Muscle layer of duodenum (tissue), 2 donors: ENCODE results near the gene GRIK4.
"Not testable (repeated sequence)": the region's sequence is repeated elsewhere in the genome, so short reads cannot be mapped to it uniquely, and the experiment has no call there.

Experiments used
- H3K27ac ChIP-seq: one replicate; pipeline ENCODE4 v1.7.0; 2013; ENCODE audit warnings: mild to moderate bottlenecking, low read length
- H3K27me3 ChIP-seq: one replicate; pipeline ENCODE4 v1.7.0; 2013; ENCODE audit warnings: low read depth, mild to moderate bottlenecking, control low read depth, low read length
- H3K36me3 ChIP-seq, 2 donors: one replicate each; pipeline ENCODE4 v1.7.0; 2013; ENCODE audit warnings: low read length in 2 of 2, control low read depth in 1 of 2, mild to moderate bottlenecking in 1 of 2; ENCODE audit not compliant: insufficient read depth in 2 of 2, control insufficient read depth in 1 of 2
- H3K4me1 ChIP-seq, 2 donors: one replicate each; pipeline ENCODE4 v1.7.0; 2013; ENCODE audit warnings: low read length in 2 of 2, mild to moderate bottlenecking in 2 of 2, control low read depth in 1 of 2, moderate library complexity in 1 of 2; ENCODE audit not compliant: insufficient read depth in 2 of 2, control insufficient read depth in 1 of 2
- H3K4me3 ChIP-seq, 2 donors: one replicate each; pipeline ENCODE4 v1.7.0; 2013; ENCODE audit warnings: low read length in 2 of 2, low read depth in 1 of 2, mild to moderate bottlenecking in 1 of 2
- H3K9me3 ChIP-seq, 2 donors: one replicate each; pipeline ENCODE4 v1.7.0; 2013; ENCODE audit warnings: low read length in 2 of 2, control low read depth in 1 of 2, mild to moderate bottlenecking in 1 of 2; ENCODE audit not compliant: control insufficient read depth in 1 of 2
- donor health status: healthy.

Gene GRIK4

DNA sequence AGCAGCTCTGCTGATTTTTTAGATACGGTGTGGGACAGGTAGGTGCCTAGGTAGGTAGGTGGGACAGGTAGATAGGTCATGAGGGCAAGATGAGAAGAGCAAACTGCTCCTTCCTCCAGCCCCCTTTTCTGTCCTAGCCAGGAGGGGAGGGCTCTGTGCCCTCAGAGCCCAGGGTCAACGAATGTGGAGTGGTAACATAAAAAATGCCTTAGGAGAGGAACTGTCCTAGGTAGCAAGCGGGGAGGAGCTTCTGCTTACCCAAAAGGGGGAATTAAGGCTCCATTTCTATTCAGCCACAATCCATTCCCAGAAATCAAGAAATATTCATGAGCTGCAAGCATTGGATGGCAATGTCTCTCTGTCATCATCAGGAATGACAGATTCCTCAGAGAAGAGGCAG, 234.8 kb downstream of the GRIK4 start:
- H3K4me3 ChIP-seq: no peak overlapping the region
- peaks cover 0 to 4% of the 10 kb centered on the region in 2 donors for H3K4me1 ChIP-seq
- no peaks in the 10 kb centered on the region for H3K36me3 ChIP-seq
- H3K27me3 ChIP-seq: no peaks in the 10 kb centered on the region
- no peaks in the 10 kb centered on the region for H3K9me3 ChIP-seq
- H3K27ac ChIP-seq: no peak overlapping the region

DNA sequence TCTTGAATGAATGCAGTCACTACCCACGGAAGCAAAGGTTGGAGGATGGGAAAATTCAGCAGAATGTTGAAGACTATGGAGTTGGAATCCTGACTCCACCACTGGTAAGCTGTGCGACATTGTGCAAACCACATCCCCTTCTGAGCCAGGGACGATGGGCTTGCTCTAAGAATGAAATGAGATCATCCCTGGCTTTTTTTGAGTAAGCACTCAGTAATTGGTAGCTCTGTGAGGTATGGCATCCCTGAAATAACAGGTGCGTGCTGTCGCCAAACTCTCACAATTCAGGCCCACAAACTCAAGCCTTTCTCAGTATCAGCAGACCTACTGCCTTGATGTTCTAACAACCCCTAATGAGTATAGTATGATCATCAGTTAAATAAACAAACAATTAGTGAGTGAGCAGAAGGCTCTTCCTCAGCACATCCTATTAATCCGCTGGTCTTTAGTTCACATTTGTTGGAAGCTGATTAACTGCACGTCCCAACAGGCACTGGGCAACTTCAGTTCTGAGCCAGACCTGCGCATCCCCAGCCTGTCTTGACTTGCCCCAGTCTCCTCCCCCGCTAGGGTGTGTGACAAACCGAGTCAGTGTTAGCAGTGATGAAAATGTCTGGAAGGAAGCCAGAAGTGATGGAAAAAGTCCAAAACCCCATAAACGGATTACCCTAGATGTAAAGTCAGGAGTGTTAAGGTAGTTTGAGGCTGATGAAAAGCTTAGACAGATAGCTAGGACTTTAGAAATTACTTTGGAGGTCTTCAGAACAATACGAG, 235.5 kb downstream of the GRIK4 start:
- Histone ChIP-seq H3K27ac (no peak overlapping the region), H3K4me3 (no peak overlapping the region), H3K27me3 (no peaks in the 10 kb centered on the region), H3K9me3 (no peaks in the 10 kb centered on the region), H3K4me1 (peaks cover 0 to 4% of the 10 kb centered on the region in 2 donors), H3K36me3 (no peaks in the 10 kb centered on the region)

DNA sequence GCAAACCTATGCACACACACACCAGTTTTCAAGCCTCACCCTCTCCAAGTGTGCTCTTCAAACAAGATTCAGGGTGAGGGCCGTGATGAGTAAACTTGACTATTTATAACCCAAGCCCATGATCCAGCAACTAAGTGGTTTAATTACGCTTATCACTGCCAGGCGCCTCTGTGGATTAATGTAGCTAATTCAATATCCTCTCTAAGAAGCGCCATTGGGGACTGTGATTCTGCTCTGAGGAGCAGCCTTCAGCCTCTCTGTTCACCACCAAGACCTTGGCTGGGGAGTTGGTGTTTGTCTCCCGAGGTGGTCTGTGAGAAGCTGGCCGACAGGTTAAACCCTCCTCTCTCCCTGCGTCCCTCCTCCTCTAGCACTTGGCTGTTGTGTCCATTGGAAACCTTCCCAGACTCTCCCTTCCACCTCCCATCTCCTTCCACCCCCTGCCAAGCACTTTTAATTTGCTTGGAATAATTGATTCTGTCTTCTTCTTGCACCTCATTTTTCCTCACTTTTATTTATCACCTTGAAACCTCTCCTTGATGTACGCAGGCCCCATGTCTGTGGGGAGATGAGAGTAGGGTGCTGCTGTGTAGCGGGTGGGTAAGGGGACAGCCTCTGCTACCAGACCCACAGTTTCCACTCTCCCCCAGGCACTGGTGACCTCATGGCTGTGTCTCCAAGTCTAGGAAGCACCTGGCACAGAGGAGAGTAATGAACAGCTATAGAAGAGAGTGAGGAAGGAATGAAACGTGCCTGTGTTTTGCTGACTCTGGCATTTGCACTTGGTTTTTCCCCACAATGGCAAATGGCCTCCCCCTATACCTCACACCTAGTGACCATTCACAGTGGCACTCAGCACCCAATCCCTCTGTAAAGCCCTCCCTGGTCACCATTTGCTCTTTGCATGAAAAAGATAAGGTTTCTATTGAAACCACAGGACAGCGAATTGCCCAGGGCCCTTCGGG, 236.6 kb downstream of the GRIK4 start:
- Histone ChIP-seq H3K4me3 (no peak overlapping the region), H3K9me3 (no peaks in the 10 kb centered on the region), H3K27ac (no peak overlapping the region), H3K36me3 (no peaks in the 10 kb centered on the region), H3K27me3 (no peaks in the 10 kb centered on the region), H3K4me1 (peaks cover 0 to 4% of the 10 kb centered on the region in 2 donors)

DNA sequence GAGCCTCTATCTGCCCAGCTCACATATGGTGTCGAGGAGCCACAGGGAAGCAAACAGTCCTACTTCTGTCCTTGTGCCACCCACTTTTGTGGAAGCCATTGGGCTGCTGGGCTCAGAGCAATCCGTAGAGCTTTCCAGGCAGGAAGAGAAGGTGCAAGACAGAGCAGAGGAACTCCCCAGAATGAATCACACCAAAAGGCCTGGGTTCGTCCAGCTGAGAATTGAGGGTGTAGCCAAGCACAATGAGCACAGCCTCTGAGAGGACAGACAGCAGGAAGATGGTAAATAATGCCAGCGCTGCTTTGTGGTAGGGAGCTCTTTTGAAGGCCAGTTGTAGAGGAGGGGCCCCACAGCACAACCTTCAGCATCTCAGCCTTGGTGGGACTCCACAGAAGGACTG, 237.8 kb downstream of the GRIK4 start:
- no peaks in the 10 kb centered on the region for H3K9me3 ChIP-seq
- no peak overlapping the region for H3K4me3 ChIP-seq
- no peaks in the 10 kb centered on the region for H3K36me3 ChIP-seq
- H3K4me1 ChIP-seq: peaks cover 0 to 4% of the 10 kb centered on the region in 2 donors
- no peak overlapping the region for H3K27ac ChIP-seq
- no peaks in the 10 kb centered on the region for H3K27me3 ChIP-seq

DNA sequence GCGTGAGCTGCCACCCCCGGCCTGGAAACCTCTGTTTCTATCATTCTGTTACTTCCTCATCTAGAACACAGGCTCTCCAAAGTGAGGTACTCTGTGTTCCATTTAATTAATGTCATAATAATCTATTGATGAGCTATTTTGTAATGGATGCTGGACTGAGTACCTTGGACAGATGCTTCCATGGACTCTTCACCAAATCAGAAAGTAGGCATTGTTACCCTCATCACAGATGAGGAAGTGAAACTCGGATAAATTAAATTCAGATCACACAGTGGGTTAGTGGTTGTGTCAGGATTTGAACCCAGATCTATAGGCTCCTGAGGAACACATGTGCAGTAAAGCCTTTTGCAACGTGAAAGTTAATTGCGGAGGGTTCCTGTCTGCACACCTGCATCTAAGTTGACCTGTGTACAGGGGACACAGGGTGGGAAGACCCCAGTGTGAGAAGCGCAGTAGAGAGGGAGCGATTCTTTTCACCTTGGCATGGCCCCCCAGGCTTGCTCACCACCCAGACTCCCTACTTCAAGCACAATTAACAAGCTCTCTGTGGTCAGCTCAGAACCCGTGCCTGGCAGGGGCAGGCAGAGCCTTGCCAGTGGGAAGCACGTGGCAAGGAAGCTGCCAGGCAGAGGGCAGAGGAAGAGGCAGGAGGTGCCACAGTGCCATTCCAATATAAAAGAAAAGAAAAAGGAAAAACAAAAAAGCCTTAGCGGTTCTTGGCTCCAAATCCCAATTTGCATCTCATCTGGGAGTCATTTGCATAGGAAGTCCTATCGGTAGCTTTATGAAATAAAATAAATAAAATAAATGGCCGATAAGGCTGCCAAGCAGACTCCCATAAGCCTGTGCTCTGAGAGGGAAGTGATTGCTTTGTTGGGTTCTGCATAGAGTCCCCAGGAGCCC, 239.3 kb downstream of the GRIK4 start:
- H3K4me1 ChIP-seq: peaks cover 0 to 4% of the 10 kb centered on the region in 2 donors
- H3K27me3 ChIP-seq: no peaks in the 10 kb centered on the region
- no peaks in the 10 kb centered on the region for H3K36me3 ChIP-seq
- no peaks in the 10 kb centered on the region for H3K9me3 ChIP-seq
- no peak overlapping the region for H3K4me3 ChIP-seq
- H3K27ac ChIP-seq: no peak overlapping the region

DNA sequence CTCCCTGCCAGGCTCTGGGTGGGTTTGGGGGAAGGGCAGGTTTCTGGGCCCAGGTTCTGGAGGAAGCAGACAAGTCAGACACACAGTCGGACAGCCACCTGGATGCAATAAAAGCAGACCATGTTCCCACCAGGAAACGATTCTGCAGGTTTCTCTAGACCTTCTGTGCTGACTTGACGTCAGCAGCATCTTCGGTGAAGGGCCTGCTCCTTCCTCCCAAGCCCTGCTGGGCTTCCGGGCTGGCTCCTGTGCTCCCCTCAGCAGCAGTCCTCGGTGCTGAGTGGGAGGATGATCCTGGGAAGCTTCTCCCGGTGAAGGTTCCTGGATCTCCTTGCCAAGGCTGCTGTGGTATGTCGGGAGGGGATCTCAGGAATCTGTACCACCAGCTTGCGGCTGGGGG, 240.0 kb downstream of the GRIK4 start:
- H3K4me1 ChIP-seq: peaks cover 0 to 4% of the 10 kb centered on the region in 2 donors
- no peak overlapping the region for H3K27ac ChIP-seq
- no peaks in the 10 kb centered on the region for H3K27me3 ChIP-seq
- no peaks in the 10 kb centered on the region for H3K36me3 ChIP-seq
- no peaks in the 10 kb centered on the region for H3K9me3 ChIP-seq
- no peak overlapping the region for H3K4me3 ChIP-seq

DNA sequence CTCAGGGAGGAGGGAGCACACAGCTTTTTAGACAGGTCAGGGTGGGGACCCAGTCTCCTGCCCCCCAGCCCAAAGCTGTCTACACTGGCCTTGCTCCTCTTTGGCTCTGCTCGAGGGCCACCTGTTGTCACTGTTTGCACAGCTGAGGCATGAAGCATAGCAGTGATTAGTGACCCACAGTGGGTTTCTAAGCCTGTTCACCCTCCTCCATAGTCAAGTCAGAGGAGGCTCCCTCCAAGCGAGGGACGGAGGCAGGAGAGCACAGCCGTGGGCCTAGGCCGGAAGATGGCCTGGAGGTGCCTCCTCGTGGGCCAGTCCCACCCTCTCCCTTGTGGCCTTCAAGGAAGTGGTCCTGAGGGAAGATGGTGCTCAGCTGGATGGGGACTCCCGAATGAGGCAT, 241.1 kb downstream of the GRIK4 start:
- no peak overlapping the region for H3K27ac ChIP-seq
- H3K4me3 ChIP-seq: no peak overlapping the region
- no peaks in the 10 kb centered on the region for H3K9me3 ChIP-seq
- H3K36me3 ChIP-seq: no peaks in the 10 kb centered on the region
- no peaks in the 10 kb centered on the region for H3K27me3 ChIP-seq
- peaks cover 0 to 4% of the 10 kb centered on the region in 2 donors for H3K4me1 ChIP-seq

DNA sequence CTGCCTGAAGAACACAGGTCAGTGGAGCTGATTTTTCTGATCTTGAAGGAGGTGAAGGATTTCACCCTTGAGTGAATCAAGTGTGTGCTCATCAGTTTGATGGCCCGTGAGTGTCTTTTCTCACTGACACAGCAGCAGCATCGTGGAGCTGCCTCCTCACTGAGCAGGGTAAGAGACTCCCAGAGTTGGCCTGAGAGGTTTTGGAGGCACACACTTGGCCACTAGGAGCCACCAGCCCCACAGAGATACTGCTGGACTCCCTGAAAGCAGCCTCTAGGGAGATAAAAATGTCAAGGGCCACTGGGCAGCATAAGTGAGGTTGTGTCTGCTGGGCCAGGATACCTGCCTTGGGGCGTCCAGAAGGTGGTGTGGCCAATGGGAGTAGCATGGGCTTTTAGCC, 245.4 kb downstream of the GRIK4 start:
- Histone ChIP-seq H3K27ac (no peak overlapping the region), H3K9me3 (no peaks in the 10 kb centered on the region), H3K4me1 (no peaks in the 10 kb centered on the region), H3K4me3 (no peak overlapping the region), H3K36me3 (no peaks in the 10 kb centered on the region), H3K27me3 (no peaks in the 10 kb centered on the region)

DNA sequence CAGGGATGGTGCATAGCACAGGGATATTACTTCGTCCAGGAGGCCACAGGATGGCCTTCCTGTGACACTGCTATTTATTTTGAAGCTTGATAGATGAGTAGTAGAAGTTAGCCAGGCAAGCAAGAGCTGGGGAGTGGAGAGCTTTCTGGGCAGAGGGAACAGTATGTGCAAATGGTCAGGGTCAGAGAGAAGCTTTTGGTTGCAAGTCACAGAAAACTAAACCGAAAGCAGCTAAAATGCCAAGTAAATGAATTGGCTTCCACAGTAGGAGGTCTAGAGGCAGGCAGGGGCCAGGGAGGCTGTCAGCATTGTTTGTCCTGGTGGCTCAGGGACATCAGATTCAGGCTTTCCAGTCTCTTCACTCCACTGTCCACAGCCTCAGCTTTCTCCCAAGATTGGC, 247.5 kb downstream of the GRIK4 start:
- Histone ChIP-seq H3K4me3 (no peak overlapping the region), H3K9me3 (no peaks in the 10 kb centered on the region), H3K27me3 (no peaks in the 10 kb centered on the region), H3K27ac (no peak overlapping the region), H3K4me1 (no peaks in the 10 kb centered on the region), H3K36me3 (no peaks in the 10 kb centered on the region)

DNA sequence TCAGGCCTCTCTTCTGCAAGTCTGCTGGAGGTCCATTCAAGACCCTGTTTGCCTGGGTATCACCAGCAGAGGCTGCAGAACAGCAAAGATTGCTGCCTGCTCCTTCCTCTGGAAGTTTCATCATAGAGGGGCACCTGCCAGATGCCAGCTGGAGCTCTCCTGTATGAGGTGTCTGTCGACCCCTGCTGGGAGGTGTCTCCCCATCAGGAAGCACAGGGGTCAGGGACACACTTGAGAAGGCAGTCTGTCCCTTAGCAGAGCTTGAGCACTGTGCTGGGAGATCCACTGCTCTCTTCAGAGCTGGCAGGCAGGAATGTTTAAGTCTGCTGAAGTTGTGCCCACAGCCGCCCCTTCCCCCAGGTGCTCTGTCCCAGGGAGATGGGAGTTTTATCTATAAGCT, 254.2 kb downstream of the GRIK4 start:
- not testable (repeated sequence) for H3K27me3 ChIP-seq, H3K4me3 ChIP-seq, H3K27ac ChIP-seq, H3K4me1 ChIP-seq, H3K36me3 ChIP-seq, H3K9me3 ChIP-seq

DNA sequence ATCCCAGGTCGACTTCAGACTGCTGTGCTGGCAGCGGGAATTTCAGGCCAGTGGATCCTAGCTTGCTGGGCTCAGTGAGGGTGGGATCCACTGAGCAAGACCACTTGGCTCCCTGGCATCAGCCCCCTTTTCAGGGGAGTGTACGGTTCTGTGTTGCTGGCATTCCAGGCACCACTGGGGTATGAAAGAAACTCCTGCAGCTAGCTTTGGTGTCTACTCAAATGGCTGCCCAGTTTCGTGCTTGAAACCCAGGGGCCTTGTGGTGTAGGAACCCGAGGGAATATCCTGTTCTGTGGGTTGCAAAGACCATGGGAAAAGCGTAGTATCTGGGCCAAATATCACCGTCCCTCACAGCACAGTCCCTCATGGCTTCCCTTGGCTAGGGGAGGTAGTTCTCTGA, 254.8 kb downstream of the GRIK4 start:
- H3K36me3 ChIP-seq: no peaks in the 10 kb centered on the region
- no peaks in the 10 kb centered on the region for H3K4me1 ChIP-seq
- H3K9me3 ChIP-seq: peaks cover 0 to 5% of the 10 kb centered on the region in 2 donors
- no peak overlapping the region for H3K27ac ChIP-seq
- H3K27me3 ChIP-seq: no peaks in the 10 kb centered on the region
- H3K4me3 ChIP-seq: no peak overlapping the region
